NCI-H187 treated with DMSO at 0.1 percent for 48 hours (cell line): Measurements from ENCODE around the gene SYNGR1.
"Not testable (repeated sequence)": the region's sequence is repeated elsewhere in the genome, so short reads cannot be mapped to it uniquely, and the experiment has no call there.

Experiments
- DNase-seq: peaks from one replicate; lab custom pipeline; 2025; lab: John Stamatoyannopoulos, UW

SYNGR1 gene

GRCh38 chr22:39317084-39317774, 32.6 kb upstream of the SYNGR1 start:
- no peak for DNase-seq

- DNase-seq = no peak
Observed at GRCh38 chr22:39317775-39318506, 31.9 kb upstream of the SYNGR1 start.

- DNase-seq = no peak
Observed at GRCh38 chr22:39318507-39319283, 31.1 kb upstream of the SYNGR1 start.

- DNase-seq = peak; percentile 60
Observed at GRCh38 chr22:39319284-39320022, 30.3 kb upstream of the SYNGR1 start, which contains the start of gene RPL3. Gene RPL3, minus strand, starts transcription at chr22:39319623. Its CDS starts 26 bp downstream, at chr22:39319597.

- DNase-seq = not testable (repeated sequence)
Observed at GRCh38 chr22:39320616-39321029, 29.2 kb upstream of the SYNGR1 start.

- DNase-seq = no peak
Observed at GRCh38 chr22:39325392-39325932, 24.3 kb upstream of the SYNGR1 start.

GRCh38 chr22:39327995-39328754, 21.6 kb upstream of the SYNGR1 start:
- DNase-seq = no peak

GRCh38 chr22:39330553-39330952, 19.2 kb upstream of the SYNGR1 start:
- DNase-seq = not testable (repeated sequence)

GRCh38 chr22:39332441-39333064, 17.2 kb upstream of the SYNGR1 start:
- no peak for DNase-seq

- DNase-seq = no peak
Observed at GRCh38 chr22:39336411-39336810, 13.4 kb upstream of the SYNGR1 start.

- not testable (repeated sequence) for DNase-seq
Observed at GRCh38 chr22:39339775-39340174, 10.0 kb upstream of the SYNGR1 start.

- no peak for DNase-seq
Observed at GRCh38 chr22:39341179-39341578, 8.6 kb upstream of the SYNGR1 start.

- no peak for DNase-seq
Observed at GRCh38 chr22:39343259-39344045, 6.3 kb upstream of the SYNGR1 start.

GRCh38 chr22:39344046-39344390, 5.8 kb upstream of the SYNGR1 start:
- no peak for DNase-seq

GRCh38 chr22:39345231-39345630, 4.6 kb upstream of the SYNGR1 start:
- no peak for DNase-seq

GRCh38 chr22:39348909-39349505, 784 bp upstream of the SYNGR1 start:
- DNase-seq = no peak

GRCh38 chr22:39349506-39349966, 255 bp upstream of the SYNGR1 start:
- no peak for DNase-seq

- DNase-seq = no peak
Observed at GRCh38 chr22:39350757-39351688, 1.2 kb downstream of the SYNGR1 start.
